OCI-LY3 (cell line): ENCODE results near the gene ENOX2.

Experiments used
- CTCF ChIP-seq: fragments of 200-600, 300-600 bp; sonication (generic); IDR thresholded peaks from 2 replicates; pipeline ENCODE4 v1.5.1; 2014; ENCODE audit warnings: antibody characterized with exemption, low read length, low read depth
- EZH2phosphoT487 ChIP-seq: fragments of 200-600 bp; shearing (Covaris generic); IDR thresholded peaks from 2 replicates; pipeline ENCODE4 v1.6.1; 2018; ENCODE audit warnings: antibody characterized with exemption, mixed run types, low read depth

- TF ChIP-seq CTCF (no peak), EZH2phosphoT487 (no peak)
Measured at GRCh38 chrX:130615941-130616340, 287.1 kb downstream of the ENOX2 start.
